GM18861 (cell line): ENCODE measurements around the gene FAM98B.

Source experiments
- ATAC-seq: cut with Tn5 transposase; IDR thresholded peaks from one replicate; pipeline ENCODE4 v1.9.1; 2021; ENCODE audit not compliant: unreplicated experiment

The FAM98B gene

GRCh38 chr15:38504680-38505467 lies 50.9 kb downstream of the FAM98B start:
- ATAC-seq = no peak

DNA sequence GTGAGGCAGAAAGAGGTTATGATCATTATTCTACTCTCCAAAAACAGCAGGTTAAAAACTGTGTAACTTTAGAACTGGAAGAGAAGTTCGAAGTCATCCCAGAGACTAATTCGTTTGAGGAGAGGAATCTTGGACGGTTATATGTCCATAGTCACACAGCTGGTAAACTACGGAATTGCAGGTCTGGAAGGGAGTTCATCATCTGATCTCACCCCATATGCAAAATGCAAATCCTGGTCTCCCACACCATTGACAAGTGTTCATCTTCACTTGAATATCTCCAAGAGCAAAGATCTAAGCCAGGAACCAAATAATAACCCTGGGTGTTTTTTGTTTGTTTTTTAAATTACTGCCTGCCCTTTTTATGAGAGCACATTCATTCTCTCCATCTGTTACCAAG lies 53.1 kb downstream of the FAM98B start:
- no peak for ATAC-seq

DNA sequence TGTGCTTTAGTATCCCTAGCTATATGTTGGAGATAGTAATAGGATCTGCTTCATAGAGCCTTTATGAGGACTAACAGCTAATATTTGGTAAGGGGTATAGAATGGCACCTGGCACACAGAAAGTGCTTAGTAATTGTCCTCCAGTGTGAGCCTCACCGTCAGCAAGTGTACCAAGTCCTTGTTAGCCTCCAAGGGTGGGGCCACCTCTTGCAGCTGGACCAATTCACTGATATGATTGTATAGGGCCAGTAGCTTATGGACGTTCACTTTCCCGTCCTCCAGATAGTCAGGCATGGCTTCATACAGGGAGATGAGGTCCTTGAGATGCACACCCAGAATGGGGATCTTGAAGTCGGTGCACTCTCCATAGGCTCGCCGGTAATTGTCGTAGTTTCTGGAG lies 53.6 kb downstream of the FAM98B start:
- ATAC-seq = no peak

DNA sequence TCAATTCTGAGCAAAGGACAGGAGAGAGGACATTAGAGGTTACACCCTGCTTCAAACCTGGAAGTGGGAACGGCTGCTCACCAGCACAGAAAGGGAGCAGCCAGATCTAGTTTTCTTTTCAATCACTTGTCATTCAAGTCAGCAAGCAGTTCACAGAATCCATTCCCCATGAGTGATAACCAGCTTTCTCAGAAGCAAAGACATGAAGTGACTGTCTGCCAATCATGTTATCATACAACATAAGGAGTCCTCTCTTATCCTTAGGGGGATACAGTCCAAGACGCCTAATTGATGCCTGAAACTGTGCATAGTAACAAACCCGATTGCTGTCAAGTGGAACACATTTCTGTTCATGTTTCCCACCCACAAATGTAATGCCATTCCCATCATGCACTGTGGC lies 54.7 kb downstream of the FAM98B start:
- ATAC-seq = no peak

GRCh38 chr15:38509152-38509551 lies 55.2 kb downstream of the FAM98B start:
- no peak for ATAC-seq

DNA sequence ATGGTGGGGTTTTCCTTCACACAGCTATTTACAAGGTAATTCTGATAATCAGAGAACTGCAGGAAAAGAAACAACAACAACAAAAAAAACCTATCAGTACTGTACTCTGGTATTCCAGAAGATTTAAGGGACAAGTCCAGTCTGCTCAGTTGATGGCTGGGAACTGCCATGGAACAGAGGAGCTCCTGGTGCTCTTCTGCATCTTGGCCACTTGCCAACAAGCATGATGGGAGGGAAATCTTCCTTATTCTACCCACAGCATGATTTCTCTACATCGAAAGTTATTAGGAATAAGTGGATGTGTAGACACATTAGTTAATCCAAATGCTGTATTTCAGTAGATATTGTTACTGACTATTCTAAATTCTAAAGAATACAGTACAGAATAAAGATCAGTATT lies 59.0 kb downstream of the FAM98B start:
- no peak for ATAC-seq

- ATAC-seq = peak; percentile 79
Observed at GRCh38 chr15:38514601-38515000, 60.7 kb downstream of the FAM98B start.

DNA sequence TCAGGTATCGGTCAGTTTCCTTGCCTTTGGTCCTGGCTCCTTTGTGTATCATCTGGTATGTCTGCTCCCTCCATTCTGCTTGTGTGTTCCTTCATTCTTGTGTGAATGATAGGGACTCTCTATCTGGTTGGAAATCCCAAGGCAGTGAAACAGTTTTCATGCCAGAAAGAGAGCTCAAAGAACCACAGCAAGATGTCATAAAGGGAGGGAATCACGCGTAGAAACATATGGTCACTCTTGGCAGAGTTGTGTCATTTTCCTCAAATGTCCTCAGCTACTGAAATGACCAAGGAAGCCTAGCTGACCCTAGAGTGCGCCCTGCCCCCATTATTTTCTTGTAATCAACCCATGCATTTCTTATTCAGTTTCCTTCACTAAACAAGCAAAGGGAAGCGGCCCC lies 62.7 kb downstream of the FAM98B start:
- no peak for ATAC-seq

DNA sequence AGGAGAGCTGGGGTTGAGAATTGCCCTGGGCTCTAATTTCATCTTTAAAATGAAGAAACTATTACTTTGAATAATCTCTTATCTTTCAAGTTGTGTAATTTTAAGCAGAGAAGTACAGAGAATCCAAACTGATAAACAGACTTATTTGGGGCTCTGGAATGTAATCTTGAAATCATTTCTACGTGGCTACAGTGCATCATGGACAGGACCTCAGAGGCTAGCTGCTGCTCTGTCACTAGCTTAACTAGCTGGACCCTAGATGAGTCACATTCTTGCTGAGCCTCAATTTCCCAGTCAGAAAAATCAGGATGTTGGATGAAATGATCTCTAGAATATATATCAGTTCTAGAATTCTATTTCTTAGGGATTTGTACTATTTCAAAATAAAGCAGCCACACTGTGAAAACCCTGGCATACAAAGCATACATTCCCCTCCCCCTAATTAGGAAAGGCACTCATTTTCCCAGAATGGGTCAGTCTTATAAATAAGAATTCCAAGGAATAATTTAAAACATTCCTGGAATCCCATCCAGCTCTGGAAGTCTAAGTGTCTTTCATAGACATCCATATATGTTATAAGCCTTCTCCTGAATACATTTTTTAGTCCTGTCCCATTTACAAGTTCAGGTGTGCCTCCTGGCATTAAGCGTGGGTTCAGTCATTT lies 63.5 kb downstream of the FAM98B start:
- ATAC-seq = no peak

DNA sequence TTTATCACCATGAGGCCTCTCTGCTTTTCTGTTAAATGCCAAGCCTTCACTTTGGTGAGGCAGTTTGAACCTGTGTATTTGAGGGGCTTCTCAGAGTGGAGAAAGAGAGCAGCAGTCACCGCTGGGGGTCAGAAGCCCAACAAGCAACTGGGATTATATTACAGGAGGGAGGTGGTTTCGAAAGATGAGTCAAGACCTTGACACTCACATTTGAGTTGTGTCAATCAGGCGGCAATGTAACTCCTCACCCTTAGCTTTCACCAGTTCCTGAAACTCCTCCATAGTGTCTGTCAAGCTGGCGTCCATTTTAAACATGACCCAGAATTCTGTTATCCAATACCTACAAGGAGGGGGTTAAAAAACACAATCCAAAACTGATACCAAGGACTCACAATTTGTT lies 64.2 kb downstream of the FAM98B start:
- ATAC-seq = no peak

DNA sequence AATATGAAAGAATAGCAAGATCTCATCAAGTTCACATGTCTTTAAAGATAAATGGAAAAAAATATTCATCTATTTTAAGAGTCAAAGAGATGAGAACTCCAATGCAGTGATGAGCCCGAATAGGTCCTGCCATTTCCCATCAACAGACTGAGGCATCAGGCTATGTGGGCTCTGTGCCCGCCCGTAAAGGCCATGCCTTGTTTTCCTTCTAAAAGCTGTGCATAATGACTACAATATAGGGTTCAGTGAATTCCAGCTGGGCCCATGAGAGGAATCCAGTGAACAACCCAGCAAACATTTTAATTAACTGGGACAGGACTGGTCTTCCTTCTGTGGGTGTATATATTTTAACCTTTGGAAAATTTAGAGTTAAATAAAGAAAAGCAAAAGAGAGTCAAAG lies 66.1 kb downstream of the FAM98B start:
- ATAC-seq = no peak

GRCh38 chr15:38521316-38521715 lies 67.4 kb downstream of the FAM98B start:
- no peak for ATAC-seq

GRCh38 chr15:38522922-38523321 lies 69.0 kb downstream of the FAM98B start:
- no peak for ATAC-seq

GRCh38 chr15:38524156-38524555 lies 70.2 kb downstream of the FAM98B start:
- no peak for ATAC-seq

DNA sequence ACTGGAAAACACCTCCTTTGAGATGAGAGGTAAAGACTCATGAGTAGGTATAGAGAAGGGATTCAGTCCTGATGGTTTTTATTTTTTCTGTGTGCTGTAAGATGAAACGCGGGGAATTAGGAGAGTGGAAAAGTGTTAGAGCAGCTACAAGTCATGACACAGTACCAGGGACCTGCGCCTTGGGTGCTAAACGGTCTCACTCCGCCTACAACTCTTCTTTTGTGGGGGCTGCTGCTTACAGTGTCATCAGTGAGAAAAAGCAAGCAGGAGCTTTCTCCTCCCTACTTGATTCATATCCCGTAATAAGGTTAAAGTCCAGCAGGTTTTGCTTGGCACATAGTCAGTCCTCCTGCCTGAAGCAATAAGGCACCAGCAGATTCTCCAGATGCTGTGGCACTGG lies 71.6 kb downstream of the FAM98B start:
- ATAC-seq = no peak

GRCh38 chr15:38526158-38526557 lies 72.2 kb downstream of the FAM98B start:
- ATAC-seq = no peak

DNA sequence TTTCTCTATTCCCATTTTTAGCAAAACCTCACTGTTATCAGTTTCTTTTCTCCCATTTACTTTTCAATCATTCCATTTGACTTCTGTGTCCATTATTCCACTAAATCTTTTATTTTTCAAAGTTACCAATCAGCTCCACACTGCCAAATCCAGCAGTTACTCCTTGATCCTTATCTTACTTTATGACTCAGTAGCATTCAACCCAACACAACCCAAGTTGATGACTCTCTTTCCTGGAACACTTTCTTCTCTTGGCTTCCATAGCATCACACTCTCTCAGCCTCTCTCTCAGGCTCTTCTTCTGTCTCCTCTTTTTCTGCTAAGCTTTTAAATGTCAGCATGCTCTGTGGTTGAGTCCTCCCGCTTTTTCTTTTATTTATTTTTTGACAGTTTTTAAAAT lies 74.4 kb downstream of the FAM98B start:
- ATAC-seq = no peak

DNA sequence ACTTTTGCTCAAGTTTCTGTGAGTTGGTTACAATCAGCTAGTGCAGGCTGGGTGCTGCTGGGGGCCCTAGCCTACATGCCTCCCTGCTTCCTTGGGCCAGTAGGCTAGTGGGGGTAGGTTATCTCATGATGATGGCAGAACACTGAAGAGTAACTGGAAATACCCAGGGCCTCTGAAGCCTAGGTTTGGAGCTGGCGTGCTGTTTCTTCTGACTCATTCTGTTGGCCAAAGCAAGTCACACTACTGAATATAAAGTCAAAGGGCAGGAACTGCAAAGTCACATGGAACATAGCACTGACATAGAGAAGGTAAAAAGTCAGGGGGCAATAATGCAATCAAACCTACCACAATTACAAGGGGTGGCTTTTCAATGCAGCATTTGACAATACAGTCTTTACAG lies 76.2 kb downstream of the FAM98B start:
- ATAC-seq = no peak

GRCh38 chr15:38531509-38531908 lies 77.6 kb downstream of the FAM98B start:
- no peak for ATAC-seq

DNA sequence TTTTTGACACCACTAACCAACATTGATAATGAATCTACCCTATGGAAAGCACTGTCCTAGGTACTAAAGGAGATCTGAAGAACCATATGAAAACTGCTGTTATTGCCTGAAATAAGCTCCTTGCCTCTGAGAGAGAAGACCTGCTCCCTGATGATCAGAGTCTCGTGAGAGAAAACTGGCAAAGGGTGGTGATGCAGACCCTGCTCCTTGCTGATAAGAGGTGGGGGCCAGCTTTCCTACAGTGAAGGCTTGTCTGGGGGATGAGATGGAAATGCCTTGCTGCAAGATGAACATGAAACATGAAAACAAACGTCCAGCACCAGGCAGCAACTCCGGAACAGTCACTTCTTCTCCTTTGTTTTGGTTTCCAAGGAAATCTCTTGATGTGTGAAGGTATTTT lies 78.8 kb downstream of the FAM98B start:
- ATAC-seq = no peak

DNA sequence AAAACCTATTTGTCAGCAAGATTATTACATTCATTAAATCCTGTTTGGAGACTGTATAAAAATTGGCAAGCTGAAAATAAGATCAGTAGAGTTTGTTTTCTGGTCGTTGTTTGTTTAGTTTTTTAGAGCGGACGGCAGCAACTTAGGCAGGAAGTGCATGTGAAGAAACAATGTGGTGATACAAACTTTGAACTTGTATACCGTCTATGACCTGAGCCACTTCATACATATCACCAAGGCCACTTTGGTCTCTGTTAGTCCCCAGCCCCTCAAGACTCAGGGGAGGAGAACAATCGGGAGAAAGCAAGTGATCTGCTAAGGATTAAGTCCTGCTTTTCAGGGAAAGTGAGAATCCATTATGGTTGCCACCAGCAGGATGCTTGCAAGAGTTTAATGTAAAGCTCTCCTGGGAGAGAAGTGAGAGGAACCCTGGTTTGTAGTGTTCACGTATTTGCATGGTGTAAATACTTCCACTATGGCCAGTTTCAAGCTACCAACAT lies 79.5 kb downstream of the FAM98B start:
- no peak for ATAC-seq

DNA sequence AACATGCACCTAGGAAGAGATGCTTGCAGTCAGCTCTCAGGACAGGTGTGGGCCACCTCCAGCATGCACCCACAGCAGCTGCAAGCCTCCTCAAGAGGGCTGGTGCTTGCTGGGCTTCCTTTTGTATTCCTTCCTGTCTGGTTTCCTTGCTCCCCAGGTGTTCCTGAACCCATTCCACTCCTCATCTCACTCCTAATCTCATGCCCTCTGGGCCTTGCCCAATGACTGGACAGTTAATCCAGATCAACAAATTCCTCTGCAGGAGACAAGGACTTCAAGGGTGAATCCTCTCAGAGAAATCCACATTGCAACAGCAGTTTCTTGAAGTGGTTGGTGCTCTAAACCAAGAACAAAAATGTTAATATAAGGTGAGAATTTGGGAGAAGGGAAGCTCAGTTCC lies 80.0 kb downstream of the FAM98B start:
- no peak for ATAC-seq

- no peak for ATAC-seq
Observed at GRCh38 chr15:38534691-38535090, 80.8 kb downstream of the FAM98B start.
